CD4-positive, alpha-beta T cell treated with Interleukin-4 for 4 hours (primary cell): Measurements from ENCODE around the gene NPVF.

ENCODE experiments used
- DNase-seq: peaks from one replicate; pipeline ENCODE4 v3.0.0-alpha.2; 2020

NPVF gene, protein sequence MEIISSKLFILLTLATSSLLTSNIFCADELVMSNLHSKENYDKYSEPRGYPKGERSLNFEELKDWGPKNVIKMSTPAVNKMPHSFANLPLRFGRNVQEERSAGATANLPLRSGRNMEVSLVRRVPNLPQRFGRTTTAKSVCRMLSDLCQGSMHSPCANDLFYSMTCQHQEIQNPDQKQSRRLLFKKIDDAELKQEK

DNA sequence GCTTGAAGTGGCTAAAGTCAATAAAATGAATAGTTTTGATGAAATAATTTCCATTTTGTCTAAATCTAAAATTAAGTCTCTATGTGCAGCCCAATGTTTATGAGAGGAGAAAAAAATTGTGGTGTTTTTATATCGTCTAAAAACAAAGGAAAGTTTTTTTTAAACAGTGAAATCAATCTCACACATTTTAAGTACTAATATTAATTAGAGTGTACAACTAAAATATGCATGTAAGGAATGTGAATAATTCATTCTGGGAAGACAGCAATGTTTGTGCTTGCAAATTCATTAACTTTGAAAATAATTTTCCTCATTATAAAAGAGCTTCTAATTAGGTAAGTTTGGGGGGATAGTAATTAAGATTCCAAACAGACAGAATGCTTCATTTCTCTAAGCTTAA, at the start of gene NPVF:
Gene NPVF, minus strand, starts transcription at position 101 of the 400 bp plus-strand sequence. Its CDS starts 47 bp downstream, at position 54.
- no peak for DNase-seq

DNA sequence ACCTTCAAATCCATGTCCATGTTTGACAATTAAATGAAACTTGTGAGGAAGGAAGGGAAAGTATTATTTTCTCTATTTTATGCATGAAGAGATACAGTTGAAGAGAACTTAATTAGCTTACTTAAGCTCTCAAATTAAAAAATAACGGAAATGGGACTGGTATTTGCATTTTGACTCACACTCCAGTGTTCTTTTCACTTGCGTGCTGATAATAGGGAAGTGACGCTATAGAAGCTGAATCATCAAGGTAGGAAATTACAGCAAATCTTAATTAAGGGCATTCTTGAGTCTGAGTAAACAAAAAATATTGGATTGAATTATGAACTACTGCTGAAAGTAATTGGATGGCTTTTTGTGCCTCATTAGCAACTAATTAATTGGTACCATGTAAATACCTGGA, 44.0 kb upstream of the NPVF start:
- no peak for DNase-seq

DNA sequence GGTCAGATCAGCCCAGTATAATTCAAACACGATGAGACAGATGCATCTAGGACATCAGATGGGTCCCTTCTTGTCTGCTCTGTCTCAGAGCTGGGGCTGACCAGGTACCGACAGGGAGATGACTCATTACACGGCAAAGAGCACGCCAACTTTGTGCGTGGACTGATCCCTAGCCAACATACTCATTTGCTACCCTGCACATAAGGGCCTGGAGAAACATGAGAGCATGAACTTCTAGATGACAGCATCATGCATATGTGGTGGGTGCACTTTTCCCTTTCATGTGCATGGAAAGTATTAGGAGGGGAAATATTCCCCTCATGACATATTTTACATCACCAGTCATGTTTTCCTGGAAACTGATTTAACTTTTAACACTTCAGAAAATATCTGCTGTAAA, 35.1 kb upstream of the NPVF start:
- DNase-seq, result no peak

DNA sequence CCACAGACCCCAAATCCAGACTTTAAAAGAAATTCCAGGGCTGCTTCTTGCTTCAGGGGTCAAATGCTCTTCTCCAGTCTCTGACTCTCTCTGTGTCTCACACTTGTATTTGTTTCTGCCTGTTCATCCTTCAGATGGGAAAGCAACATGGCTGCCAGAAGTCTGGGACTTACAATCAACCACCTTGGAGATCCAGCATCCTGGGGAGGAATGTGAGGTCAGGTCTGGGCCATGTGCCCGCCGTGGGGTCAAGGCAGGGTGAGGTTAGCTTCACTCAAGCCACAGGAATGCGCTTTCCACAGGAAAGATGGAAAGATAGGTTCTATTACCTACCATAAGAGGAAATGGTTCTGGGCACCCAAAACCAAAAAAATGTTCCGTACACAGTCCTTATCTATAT, 34.3 kb upstream of the NPVF start:
- no peak for DNase-seq

DNA sequence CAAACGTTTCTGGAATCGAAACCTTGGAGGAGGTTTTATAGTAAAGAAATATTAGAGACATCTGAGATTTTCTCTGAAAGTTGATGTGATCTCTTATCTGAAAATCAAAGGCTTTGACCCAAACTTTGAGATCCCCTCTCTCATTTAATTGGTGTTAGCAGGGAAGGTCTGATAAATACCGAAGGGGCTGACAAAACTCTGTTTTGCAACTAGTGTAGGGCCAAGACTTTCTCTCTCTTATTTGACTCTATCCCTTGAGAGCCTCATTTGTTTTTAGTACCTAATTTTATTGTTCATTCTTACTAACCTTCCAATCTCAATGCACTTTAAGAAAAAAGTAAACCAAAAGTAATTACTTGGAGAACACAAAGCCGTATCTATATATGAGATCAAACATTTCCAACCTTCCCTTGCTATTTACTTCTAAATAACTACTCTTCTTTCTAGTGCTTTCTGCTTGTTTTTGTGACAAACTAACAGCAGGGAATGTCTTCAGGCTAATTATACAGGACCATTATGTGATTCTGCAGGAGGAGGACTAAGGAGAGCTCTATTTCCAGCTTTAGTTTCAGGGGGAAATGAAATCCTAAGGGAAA, 33.4 kb upstream of the NPVF start:
- DNase-seq, result no peak

DNA sequence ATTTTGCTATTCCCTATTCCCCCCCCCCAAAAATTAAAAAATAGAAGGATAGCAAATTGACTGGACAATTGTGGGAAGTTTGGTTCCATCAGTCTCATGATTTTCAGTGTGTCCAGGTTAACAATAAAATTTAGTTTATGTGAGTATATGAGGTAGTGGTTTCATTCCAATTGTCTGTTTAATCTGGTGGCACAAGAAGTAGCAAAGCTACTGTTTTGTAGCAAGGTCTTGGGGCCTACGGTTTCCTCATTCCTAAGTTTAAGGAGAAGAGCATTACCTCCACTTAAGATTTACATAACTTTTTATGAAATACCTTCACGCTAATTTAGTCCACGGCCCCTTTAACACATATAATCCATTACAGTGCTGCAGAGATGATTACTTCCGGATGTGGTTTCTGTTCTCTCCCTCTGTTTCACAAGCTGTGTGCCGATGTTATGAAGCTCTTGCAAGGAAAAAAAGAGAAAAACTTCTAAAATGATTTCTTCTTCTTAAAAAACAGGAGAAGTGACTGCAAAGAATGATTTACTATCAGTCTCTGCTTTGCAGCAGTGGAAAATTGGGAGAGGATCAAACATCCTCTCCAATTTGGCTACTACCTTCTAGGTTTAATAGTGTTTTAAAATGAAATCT, 32.7 kb upstream of the NPVF start:
- DNase-seq, result peak; percentile 33

DNA sequence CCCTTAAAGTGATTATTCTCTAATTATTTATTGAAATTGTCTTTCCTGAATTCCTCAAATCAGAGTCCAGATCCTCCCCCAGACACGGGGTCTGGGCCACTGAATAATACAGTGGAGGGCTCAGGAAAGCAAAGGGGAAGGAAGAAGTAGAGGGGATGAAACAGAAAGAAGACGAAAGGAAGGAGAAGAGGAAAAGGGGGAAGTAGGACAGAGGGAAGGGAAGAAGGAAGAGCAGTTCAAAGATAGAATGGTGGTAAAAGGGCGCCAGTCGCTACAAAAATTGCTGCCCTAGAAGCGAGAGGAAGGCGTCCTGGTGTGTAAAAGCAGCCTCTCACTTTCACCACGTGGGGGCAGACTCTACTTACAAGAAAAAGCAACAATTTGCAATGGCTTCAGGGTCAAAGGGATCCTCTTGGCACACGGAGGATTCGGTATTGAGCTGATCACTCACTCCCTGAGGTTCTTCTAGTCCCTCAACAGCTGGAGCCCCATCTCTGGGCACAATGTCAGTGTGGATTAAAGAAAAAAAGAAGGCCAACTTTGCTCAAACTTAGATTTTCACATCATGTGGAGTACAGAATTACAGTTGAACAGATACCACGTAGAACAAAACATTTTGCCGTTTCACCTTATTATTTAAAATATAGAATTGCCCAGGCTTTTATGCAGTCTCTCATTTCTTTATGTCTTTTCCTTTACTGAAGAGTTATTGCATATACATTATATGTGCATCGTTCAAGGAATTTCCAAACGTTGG, 31.4 kb upstream of the NPVF start:
- peak; percentile 71 for DNase-seq

DNA sequence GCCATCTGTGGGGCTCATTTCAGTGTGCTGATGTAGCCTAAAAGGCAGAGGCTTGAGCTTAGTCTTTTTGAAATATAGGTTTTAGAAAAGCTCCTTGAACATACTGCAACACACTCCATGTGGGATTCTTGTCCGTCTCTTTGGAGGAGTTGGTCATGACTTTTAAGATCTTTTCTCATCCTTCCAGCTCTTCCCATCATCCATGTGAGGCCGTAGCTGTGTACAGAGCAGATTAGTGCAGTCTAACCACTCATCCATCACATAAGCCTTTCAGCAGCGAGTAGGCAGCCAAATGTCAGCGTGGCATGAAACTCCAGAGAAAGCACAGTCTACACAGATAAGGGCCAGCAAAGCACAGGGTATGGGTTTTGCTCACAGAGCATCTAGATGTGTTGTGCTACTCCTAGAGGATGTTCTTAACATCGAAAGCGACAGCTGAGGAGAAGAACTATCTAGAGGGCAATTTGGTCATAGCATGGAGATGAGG, 28.1 kb upstream of the NPVF start:
- DNase-seq, result no peak

DNA sequence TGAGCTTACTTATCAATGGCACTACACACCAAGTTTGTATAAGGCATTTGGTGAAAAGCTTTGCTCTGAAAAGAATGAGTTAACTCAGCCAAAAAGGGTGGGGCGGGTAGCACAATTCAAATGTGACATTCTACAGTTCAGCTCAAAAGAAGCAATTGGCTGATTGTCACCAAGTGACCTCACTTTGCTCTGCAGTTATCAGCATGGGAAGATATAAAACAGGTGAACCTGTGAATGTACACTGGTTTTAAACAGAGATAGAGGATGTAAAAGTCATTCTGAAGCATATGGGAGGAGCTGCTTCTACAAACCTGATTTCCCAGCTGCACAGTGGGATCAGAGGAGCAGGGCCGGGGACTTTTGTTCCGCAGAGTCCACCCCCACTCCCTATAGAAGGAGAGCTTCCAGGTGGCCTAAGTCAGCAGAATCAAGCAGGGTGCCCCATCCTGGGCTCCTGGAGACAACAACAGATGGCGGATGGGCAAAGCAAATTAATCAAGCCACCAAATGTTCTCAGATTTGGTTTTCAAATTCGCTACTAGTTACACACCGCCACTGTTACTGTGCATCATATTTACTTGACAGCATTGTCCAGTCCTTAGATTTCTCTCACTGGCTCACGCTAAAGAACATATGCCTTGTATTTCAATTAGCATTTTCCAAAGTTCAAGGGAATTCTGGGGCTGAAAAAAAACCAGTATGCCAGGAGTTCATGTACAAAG, 27.5 kb upstream of the NPVF start:
- DNase-seq, result no peak

DNA sequence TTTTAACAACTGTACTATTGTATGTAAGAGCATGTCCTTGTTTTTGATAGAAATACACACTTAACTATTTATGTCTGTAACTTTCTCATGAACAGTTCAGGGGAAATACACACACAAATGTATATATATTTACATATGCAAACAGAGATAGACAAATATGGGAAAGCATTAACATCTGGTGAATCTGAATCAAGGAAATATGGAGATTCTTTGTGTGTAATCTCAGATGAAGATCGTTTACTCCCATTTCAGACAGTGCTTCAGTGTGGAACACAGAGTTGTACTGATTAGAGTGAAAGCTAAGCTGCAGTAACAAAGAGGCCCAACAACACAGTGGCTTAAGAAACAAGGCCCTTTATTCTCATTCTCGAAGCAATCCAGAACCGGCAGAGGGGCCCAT, 26.3 kb upstream of the NPVF start:
- DNase-seq, result no peak

DNA sequence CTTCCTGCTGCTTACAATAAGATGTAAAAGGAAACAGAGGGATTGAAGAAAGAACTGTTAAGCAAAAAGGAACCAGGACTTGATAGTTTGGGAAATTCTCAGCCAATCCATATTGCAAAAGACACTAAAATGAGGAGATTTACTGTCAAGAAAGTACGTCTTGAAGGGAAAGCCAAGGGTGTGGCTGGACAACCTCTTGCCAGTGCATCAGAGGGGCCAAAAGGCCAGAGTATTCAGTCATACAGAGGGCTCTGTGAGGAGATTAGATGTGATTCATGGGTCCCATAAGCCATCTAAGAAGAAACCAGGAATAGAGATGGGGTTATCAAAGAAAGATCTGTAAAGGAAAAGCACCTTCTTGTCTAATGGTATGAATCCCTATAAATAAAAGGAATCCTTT, 25.4 kb upstream of the NPVF start:
- DNase-seq, result no peak

DNA sequence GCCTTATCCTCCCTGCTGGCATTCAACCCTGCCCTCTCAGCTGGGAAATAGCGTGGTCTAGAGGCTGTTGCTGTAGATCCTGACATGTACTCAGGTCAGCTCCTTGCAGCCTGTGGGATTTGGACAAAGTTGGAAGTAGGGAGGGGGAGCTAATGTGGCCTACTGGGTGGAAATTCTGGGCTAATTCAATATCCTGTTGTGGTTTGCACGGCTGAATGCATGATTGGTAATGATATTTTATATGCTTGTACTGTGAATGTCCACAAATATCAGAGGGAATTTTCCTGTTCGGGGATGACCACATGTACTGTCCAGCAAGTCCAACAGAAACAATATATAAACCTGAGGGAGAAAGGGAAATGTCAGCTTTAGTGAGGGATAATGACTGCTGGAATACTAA, 22.1 kb upstream of the NPVF start:
- no peak for DNase-seq

DNA sequence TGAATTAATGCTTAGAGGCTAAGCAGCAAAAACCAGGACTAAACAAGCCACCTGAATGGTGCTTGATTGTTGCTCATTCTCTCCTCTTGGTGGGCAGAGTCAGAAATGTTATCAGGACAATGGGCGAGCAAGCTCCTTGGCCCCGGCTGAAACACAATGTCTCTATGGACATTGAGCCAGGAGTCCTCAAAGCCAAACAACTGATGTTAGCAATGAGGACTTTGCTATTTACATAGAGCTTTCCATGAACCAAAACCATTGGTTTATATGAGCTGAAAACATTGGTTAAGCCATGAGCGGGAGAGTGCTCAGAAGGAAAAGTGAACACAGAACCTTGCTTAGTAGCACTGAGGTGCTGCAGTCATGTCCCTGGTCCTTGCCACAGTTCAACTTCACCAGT, 21.5 kb upstream of the NPVF start:
- no peak for DNase-seq

DNA sequence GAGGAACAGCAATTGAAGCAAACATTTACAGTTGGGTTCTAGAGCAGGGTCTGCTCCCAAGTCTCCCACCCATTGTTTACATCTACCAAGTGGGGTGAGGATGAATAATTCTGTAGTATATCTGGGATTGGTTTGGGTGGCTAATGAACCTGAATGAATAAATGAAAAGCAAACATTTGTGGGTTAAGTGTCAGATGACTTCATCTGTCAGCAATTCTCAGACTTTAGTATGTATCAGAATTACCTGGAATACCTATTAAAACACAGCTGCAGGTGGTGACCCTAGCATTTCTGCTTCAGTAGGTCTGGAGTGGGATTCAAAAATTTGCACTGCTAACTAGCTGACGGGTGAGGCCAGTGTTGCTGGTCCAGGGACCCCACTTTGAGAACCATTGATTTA, 18.0 kb upstream of the NPVF start:
- DNase-seq, result no peak

DNA sequence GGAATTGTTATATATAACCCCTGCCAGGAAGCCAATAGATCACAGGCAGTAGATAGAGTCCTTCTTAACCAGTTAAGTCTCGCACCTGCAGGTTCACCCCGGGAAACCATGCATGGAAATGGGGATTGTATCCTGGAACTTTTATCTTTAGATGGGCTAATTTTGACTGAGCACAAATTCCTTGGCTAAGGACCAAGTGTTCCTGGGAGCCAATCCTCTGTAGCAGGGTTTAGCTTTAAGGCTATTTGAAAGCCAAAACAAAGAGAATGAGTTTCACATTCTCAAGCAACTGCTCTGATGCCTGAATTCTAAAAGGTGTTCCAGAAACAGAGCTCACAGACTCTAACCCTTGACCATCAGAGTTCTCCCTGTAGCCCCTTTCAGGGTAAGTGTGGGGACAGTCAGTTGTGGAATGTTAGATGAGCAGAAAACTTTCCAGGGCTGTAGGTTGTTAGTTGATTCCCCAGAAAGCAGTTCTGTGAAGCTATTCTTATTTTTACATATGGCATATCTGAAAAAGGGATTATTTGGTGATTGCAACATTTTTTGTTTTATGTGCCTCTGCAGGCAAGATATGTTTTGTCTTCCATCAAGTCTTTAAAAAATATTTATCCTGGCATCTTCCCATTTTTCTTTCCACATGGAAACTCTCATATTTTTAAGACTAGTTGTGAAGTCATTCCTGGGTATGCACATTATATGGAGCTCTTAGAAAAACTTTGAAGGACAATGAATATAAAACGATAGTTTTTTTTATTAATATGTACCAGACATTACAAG, 16.2 kb upstream of the NPVF start:
- no peak for DNase-seq

DNA sequence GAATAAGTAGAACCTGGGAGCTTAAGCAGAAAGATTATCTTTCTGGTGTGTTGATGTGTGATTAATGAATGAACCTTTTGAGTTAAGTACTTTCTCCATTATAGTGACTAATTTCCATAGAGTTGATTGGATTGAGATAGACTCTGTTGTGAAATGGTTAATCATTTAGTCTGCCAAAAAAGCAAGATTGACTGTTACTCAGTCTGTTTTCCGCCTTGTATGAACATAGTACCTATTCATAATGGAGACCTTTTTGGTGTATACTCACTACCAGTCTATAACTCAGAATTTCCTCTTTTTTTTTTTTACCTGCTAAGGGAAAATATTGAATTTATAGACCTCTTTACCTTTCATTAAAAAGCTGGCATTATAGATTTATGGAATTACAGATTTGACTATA, 14.4 kb upstream of the NPVF start:
- DNase-seq, result no peak

DNA sequence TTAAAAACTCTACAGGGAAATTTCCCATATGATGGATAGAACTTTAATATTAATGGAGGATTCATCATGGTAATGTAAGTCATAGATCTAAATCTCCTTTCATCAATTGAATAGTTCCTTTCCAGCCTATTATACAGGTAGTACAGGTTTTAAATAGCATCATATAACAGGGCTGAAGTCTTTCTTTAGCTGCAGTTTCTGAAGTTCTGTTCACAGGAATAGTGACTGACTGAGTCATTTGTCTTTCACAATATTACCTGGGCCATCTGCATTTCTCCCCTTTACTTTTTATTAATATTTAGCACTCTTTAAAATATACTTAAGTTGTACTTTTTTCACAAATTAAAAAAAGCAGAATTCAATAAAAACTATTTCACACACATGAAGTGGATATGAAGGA, 12.6 kb upstream of the NPVF start:
- DNase-seq, result no peak

DNA sequence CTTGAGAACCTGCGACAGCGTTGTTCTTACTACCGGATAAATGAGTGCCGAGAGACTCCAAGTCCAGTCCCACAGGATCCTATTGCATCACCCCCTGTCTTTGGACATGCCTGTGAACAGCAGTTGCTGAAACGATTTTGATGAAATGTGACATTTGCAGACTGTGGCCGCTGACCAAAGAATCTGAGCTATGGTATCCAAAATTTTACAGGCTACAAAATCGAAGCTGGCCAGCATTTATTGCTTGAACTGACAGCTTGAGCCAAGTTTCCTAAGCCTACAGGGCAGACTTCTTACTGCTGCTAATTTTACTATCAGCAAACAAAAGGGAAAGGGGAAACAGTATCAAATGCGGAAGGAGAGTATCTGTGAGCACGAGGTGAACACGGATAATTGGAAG, 12.1 kb upstream of the NPVF start:
- DNase-seq, result no peak

DNA sequence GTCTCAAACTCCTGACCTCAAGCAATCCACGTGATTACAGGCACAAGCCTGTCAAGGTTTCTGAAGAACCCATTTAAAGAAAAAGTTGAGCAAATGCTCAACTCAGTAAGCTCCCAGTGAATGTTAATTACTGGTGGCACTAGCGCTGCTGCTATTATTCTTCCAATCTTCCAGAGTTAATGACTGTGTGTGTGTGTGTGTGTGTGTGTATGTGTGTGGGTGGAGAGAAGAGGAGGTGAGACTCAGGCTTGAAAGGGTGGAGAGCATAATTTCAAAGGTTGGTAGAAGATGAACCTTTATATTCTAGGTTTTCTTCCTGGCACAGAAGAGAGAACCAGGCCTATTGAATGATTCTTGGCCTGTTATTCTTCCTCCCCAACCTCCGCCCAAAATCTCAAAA, 11.6 kb upstream of the NPVF start:
- no peak for DNase-seq

DNA sequence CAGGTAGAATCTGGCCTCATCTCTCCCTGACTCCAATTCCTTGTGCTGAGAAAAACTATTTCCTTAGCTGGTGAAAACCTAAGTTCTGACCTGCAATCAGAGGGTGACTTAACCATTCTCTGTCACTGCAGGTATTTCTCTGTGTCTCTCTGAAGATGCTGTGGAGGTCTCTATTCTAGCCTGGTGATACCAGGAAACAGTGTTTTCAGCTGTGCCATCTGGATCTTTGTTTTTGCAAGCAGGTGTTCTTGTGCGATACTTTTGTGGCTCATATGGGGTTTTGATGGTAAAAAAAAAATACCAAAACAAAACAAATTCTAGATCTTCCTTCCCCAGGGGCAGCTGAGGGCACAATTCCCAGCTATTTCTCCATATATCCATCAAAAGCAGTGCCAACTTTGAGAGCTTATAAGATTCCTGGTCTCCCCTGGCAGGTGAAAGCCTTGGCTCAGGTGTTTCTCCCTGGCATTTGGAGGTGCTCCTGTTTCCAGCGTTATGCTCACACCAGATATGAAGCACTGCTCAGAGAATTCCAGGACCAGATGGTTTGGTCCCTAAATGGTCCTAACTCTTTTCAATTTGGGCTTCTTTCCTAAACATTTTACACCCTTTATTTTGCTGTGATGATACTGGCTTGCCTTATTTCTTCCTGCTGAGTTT, 9.9 kb upstream of the NPVF start:
- no peak for DNase-seq

DNA sequence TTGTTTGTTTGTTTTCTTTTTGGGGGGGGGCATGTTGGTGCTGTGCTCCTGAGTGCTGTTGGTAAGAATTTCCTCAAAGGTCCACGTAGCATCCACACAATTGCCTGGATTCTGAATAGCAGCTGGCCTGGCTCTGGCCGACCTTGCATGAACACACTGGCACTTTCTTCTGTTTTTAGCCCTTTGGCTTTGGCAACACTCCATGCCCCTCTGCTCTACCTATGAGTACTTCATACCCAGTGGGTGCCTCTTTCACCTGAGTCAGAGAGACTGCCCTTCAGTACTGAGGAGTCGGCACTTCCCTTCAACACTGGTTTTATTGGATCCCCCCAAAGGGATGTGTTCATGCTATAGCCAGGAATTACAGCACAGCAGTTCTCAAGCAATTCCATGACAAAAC, 7.2 kb upstream of the NPVF start:
- no peak for DNase-seq

DNA sequence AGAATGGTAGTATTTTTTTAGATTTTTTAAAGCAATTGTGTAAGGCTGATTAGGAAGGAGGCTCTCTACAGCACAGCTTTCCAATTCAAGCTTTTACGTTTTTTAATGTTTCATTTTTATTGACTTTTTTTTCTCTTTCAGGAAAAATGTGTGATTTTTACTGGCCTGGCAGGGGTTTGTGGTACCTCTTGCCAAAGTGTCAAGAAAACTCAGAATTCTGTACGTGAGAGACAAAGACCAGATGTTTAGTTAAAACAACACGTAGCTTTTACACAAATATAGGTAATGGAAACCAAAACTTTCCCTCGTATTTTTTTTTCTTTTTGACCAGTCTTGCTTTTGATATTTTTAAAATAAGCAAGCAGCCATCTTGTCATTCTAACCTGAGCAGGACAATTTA, 6.0 kb upstream of the NPVF start:
- no peak for DNase-seq
